Stimulated activated CD8-positive, alpha-beta memory T cell treated with anti-CD3 and anti-CD28 coated beads, Interleukin-15, amount 100 ng/mL, for 1 hour (primary cell): ENCODE results near the gene C1orf122.

Source experiments
- DNase-seq: peaks from one replicate; pipeline ENCODE4 v3.0.0-alpha.2; 2020; ENCODE audit warnings: low read depth

Gene C1orf122

DNA sequence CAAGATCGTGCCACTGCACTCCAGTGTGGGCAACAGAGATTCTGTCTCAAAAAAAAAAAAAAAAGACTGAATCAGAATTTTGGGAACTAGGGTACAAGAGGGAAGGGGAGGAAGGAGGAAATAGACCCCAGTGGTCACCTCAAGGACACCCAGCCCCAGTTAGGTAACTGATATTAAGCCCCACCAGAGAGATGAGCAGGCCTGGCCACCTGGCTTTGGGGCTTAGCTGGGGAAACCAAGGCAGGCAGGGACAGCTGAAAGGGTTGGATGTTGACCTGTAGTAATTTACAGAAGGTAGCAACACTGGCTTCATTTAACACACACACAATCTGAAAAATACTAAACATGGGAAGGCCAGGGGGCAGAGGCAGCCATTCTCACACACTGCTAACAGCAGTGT is 5.2 kb upstream of the C1orf122 start:
- no peak for DNase-seq

GRCh38 chr1:37807220-37807554 is 403 bp upstream of the C1orf122 start:
- no peak for DNase-seq

- peak; percentile 12 for DNase-seq
Observed at GRCh38 chr1:37808369-37809319, 1.1 kb downstream of the C1orf122 start.

DNA sequence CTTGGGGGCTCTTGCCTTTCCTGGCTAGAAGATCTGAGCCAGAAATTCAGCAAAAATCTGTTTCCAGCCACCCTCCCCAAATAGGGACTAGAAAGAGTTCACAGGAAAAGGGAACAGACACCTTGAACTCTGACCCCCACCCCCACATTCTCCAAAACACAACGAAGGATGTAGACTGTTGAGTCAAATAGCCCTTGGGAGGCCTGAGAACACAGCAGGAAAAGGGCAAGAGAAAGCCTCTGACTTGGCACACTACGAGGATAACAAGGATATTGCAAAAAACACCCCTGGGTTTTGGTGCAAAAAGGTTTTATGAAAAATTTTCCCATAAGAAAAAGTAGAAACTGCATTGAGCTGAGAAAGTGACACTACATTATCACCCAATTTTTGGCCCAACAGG is 2.4 kb downstream of the C1orf122 start:
- DNase-seq = no peak

GRCh38 chr1:37811027-37811655 is 3.6 kb downstream of the C1orf122 start:
- DNase-seq = peak; percentile 23

DNA sequence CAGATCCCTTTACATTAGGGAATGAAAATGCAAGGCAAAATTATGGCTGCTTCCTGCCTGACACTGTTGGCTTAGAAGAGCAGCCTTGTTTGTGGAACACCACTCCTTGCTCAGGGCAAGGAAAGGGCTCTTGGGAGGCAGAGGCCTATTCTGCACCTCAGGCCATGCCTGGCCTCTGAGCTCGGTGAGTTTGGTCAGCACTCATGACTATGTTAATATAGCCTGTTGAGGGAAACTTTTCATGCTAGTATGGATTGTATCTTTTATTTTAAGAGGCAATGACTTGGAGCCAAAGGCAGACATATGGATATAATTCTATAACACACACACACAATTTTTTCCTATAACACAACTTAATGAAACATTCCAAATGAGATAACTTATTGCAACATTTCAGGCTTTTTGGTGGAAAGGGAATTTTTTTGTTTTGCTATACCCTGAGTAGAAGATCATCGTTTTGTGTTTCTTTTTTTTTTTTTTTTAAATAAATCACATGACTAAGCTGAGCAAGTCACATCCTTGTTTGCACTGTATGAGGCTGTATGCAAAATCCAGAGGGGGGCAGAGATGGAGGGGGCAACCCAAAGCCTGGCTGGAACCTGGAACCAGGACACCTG is 6.0 kb downstream of the C1orf122 start:
- DNase-seq = no peak

DNA sequence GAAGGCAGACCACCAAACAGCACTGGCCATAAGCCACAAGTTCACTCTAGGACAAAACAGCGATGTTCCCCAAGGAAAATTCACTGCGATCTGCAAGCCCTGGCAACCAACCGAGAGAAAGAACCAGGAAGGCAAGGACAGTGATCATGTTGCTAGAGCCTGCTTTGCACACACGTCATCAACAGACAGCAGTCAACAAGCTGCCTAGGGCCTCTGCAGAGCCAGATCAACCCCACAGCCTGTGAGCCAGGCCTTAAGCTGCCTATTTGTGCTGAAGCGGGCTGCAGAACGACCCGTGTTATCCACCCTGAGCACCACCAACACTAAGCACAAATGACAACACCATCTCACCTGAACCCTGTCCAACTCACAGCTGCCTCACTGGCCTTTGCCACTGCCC is 6.7 kb downstream of the C1orf122 start:
- DNase-seq = no peak

GRCh38 chr1:37817481-37817880 is 9.9 kb downstream of the C1orf122 start:
- no peak for DNase-seq

- DNase-seq = no peak
Observed at GRCh38 chr1:37821481-37821880, 13.9 kb downstream of the C1orf122 start.

GRCh38 chr1:37822906-37823815 is 15.6 kb downstream of the C1orf122 start:
- DNase-seq = no peak

DNA sequence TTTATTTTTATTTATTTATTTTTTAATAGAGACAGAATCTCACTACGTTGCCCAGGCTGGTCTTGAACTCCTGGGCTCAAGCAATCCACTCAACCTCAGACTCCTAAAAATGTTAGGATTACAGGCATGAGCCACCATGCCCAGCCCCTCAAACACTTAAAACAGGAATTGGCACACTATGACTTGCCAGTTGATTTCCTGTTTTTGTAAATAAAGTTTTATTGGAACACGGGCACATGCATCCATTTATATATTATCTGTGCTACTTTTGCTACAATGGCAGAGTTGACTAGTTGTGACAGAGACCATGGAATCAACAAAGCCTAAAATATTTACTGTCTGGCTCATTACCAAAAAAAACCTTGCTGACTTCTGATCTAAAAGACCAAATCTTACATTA is 16.4 kb downstream of the C1orf122 start:
- DNase-seq = no peak

DNA sequence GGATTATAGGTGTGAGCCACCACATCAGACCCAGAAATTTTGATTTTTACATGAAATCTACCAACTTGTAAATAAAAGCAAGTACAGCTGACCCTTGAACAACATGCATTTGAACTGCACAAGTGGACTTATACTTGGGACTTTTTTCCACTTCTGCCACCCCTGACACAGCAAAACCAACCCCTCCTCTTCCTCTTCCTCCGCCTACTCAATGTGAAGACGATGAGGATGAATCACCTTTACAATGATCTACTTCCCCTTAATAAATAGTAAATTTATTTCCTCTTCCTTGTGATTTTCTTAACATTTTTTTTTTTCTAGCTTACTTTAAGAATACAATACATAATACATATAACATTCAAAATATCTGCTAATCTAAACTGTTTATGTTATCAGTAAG is 17.9 kb downstream of the C1orf122 start:
- no peak for DNase-seq

DNA sequence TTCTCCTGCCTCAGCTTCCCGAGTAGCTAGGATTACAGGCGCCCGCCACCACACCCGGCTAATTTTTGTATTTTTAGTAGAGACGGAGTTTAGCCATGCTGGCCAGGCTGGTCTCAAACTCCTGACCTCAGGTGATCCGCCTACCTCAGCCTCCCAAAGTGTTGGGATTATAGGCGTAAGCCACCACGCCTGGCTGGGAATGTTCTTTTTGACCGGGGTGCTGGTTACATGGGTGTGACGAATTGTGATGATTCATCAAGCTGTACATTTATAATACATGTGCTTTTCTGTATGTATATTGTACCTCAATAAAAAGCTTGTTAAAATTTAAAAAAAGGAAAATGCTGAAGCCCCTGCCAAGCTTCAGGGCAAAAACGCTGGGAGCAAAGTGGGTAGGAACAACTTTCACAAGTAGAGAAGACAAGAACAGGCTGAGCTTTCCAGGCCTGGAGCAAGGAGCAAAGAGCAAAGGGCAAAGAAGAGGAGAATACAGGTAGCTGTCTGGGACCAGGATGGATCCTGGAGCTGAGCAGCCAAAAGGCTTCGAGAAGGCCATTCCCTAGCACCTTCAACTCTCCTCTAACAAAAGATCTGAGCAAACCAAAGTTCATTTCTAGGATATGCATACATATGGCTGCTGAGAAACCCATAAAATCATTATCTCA is 21.0 kb downstream of the C1orf122 start:
- DNase-seq = no peak

GRCh38 chr1:37831109-37831508 is 23.5 kb downstream of the C1orf122 start:
- no peak for DNase-seq

- no peak for DNase-seq
Observed at GRCh38 chr1:37831809-37832208, 24.2 kb downstream of the C1orf122 start.

GRCh38 chr1:37836788-37837187 is 29.2 kb downstream of the C1orf122 start:
- DNase-seq = no peak

DNA sequence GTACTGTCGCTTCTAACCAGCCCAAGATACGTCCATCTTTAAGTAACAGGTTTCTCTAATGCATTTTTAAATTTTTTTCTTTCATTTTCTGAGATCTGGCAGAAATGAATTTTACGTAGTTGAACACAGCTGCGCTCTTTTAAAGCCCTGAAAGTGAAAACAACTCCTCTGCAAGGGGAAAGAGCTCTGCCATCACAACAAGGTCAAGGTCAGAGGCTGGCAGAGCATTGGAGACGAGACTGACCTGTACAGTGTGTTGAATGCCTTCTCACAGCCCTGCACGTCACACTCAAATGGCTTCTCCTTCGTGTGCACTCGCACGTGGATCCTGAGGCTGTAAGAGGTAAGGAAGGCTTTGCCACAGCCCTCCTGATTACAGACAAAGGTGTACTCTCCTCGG is 32.1 kb downstream of the C1orf122 start:
- DNase-seq = no peak

GRCh38 chr1:37840711-37841110 is 33.1 kb downstream of the C1orf122 start:
- no peak for DNase-seq

GRCh38 chr1:37841652-37842051 is 34.1 kb downstream of the C1orf122 start:
- no peak for DNase-seq

- no peak for DNase-seq
Observed at GRCh38 chr1:37844536-37844935, 36.9 kb downstream of the C1orf122 start.

DNA sequence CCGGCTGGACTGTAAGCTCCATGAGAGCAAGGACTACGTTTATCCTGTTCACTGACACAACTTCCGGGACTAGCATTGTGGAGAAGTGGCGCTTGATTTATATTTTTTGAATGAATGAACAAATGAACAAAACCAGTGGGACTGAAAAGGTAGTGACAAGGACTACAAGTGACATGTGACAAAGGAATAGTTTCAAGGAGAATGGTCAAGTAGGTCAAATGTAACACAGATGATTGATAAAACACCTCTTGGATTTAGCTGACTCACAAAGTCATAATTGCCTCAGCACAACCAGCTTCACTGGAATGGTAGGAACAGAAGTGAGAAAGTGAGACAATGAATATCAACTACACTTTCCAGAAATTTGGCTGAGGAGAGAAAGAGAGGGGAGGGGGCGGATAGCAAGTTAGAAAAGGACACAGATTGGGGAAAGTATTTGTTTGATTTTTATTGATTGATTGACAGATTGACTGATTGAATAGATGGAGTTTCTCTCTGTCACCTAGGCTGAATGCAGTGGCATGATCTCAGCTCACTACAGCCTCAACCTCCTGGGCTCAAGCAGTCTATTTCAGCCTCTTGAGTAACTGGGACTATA is 37.6 kb downstream of the C1orf122 start:
- DNase-seq = no peak
